GM12878 (cell line): ENCODE measurements around the gene HCFC1R1. TPM values are rescaled to one million over a fixed set of nuclear protein-coding genes. Genes with fewer than 3 reads are reported as not detected.

Experiments
- ATAC-seq: fragments of 200-7000 bp; cut with Tn5 transposase; 3 replicates; pipeline ENCODE4 v1.9.1; 2020; ENCODE audit warnings: mild to moderate bottlenecking, moderate library complexity
- BruUV-seq: library from RNA; stranded (reverse); fragments of 400-500 nt; replicated peaks from 2 replicates; lab custom pipeline; 2021; lab: Mats Ljungman, UMichigan
- CTCF ChIA-PET: fragments of 300-600 bp; sonication (Branson Sonifier 250); formaldehyde crosslinking; extraction: SDS; loops from one replicate; lab custom pipeline; 2021; ENCODE audit warnings: inconsistent platforms; lab: Yijun Ruan, JAX
- POLR2A ChIA-PET: fragments of 350-600 bp; formaldehyde crosslinking; extraction: SDS; loops from one replicate; lab custom pipeline; 2021; ENCODE audit warnings: inconsistent platforms; lab: Charles Lee
- RAD21 ChIA-PET: fragments of 300-600 bp; sonication (Branson Sonifier 250); formaldehyde crosslinking; loops from one replicate; lab custom pipeline; 2023; ENCODE audit warnings: antibody characterized with exemption; ENCODE audit not compliant: unreplicated experiment; lab: Charles Lee
- SMC1A ChIA-PET: fragments of 300-600 bp; sonication (Branson Sonifier 250); formaldehyde crosslinking; loops from one replicate; lab custom pipeline; 2023; ENCODE audit not compliant: unreplicated experiment, uncharacterized antibody; lab: Charles Lee
- DNase-seq: peaks from one replicate; pipeline ENCODE4 v3.0.0-alpha.2; 2011; ENCODE audit warnings: low read depth, low spot score
- FAIRE-seq: peaks from 3 replicates; lab custom pipeline; 2011; peaks lifted over from hg19 to GRCh38; lab: Jason Lieb, UNC
- H2AFZ ChIP-seq: 2 replicates; pipeline ENCODE4 v1.6.0; 2011; ENCODE audit warnings: low read depth, low read length, control low read depth; ENCODE audit not compliant: control insufficient read depth
- H3K27ac ChIP-seq: 2 replicates; pipeline ENCODE4 v1.5.1; 2011; ENCODE audit warnings: control low read depth; ENCODE audit not compliant: control insufficient read depth, insufficient read depth
- H3K27me3 ChIP-seq, 2 experiments: replicated peaks in 1 of 2; 2 replicates each; pipeline versions ENCODE4 v1.6.0 to v1.6.1; 2011; ENCODE audit warnings: low read length in 1 of 2; ENCODE audit not compliant: control insufficient read depth in 2 of 2, insufficient read depth in 2 of 2
- H3K36me3 ChIP-seq, 2 experiments: 2 replicates each; pipeline ENCODE4 v1.5.1; 2011; ENCODE audit warnings: low read length in 1 of 2; ENCODE audit not compliant: control insufficient read depth in 2 of 2, insufficient read depth in 2 of 2
- H3K4me1 ChIP-seq: 2 replicates; pipeline ENCODE4 v1.6.1; 2011; ENCODE audit warnings: mild to moderate bottlenecking, low read length, moderate library complexity, mixed read lengths; ENCODE audit not compliant: control insufficient read depth, insufficient read depth
- H3K4me2 ChIP-seq: 2 replicates; pipeline ENCODE4 v1.6.0; 2011; ENCODE audit warnings: control low read depth; ENCODE audit not compliant: control insufficient read depth, insufficient read depth
- H3K4me3 ChIP-seq: fragments of 200-600 bp; sonication (generic); 2 replicates; pipeline ENCODE4 v1.5.1; 2016
- H3K79me2 ChIP-seq: 2 replicates; pipeline ENCODE4 v1.6.0; 2011; ENCODE audit warnings: low read length; ENCODE audit not compliant: control insufficient read depth, insufficient read depth
- H3K9ac ChIP-seq: 2 replicates; pipeline ENCODE4 v1.8.0; 2011; ENCODE audit warnings: low read length, control low read depth, mixed read lengths; ENCODE audit not compliant: control insufficient read depth, insufficient read depth
- H3K9me3 ChIP-seq: replicated peaks from 3 replicates; pipeline ENCODE4 v1.5.1; 2011; ENCODE audit warnings: mild to moderate bottlenecking, low read length; ENCODE audit not compliant: control insufficient read depth, insufficient read depth
- H4K20me1 ChIP-seq: 2 replicates; pipeline ENCODE4 v1.6.0; 2011; ENCODE audit not compliant: control insufficient read depth, insufficient read depth
- ESRRA ChIP-seq: IDR thresholded peaks from 2 replicates; pipeline ENCODE4 v1.6.1; 2012; ENCODE audit warnings: mild to moderate bottlenecking, low read length, improper control_type of control experiment
- KAT2A ChIP-seq: conservative IDR thresholded peaks from 2 replicates; pipeline ENCODE4 v1.6.1; 2011; ENCODE audit warnings: low read depth, low read length; ENCODE audit not compliant: control insufficient read depth
- PAX8 ChIP-seq: fragments of 450-650 bp; IDR thresholded peaks from 2 replicates; pipeline ENCODE4 v1.6.1; 2017; ENCODE audit warnings: mild to moderate bottlenecking, moderate library complexity
- WGBS: methylation state at CpG from one replicate; pipeline ENCODE4 v1.1.6; 2016; ENCODE audit warnings: low lambda C conversion rate; ENCODE audit not compliant: insufficient replicate concordance, insufficient coverage; ENCODE audit errors: missing lambda C conversion rate; 5-methylcytosine and 5-hydroxymethylcytosine counted together
- in situ Hi-C: fragments of 300-500 bp; cut with MboI; formaldehyde crosslinking; loops from 9 replicates; pipeline ENCODE4 v1.14.3; 2018; ENCODE audit warnings: mixed read lengths
- intact Hi-C: fragments of 100-400 bp; cut with micrococcal nuclease; formaldehyde crosslinking; loops from one replicate; pipeline ENCODE4 v1.14.2; 2022; ENCODE audit not compliant: unreplicated experiment
- polyA plus RNA-seq, 11 experiments: library from polyadenylated mRNA; depleted of rRNA in 4 of 11; unstranded in 6 of 11; stranded (reverse) in 5 of 11; fragments of >200 nt; fragmentation: Nextera tagmentation in 4 of 11; fragmentation: Illumina TruSeq in 1 of 11; extraction: Ambion mirVana in 4 of 11; extraction: Trizol in 1 of 11; gene quantifications; 1 replicate in 1 of 11; 2 replicates in 10 of 11; pipeline versions ENCODE4 v1.2.1 to v1.2.3, GENCODE V29; 2011 to 2016; ENCODE audit warnings: inconsistent platforms in 2 of 11, missing spikeins in 2 of 11, low read depth in 1 of 11
- total RNA-seq, 4 experiments: library from RNA; depleted of rRNA in 3 of 4; stranded (reverse); fragments of >200 nt in 3 of 4; fragmentation: Illumina TruSeq in 1 of 4; extraction: Trizol in 1 of 4; gene quantifications; 2 replicates each; pipeline versions ENCODE4 v1.2.1 to v1.2.3, GENCODE V29; 2013 to 2021
- TF ChIP-seq, protein P1 (sequence below): IDR thresholded peaks from 2 replicates; pipeline ENCODE4 v1.6.1; 2011; ENCODE audit warnings: borderline replicate concordance, low read depth, mild to moderate bottlenecking, moderate library complexity, mixed read lengths, low read length; ENCODE audit not compliant: insufficient read depth; ENCODE audit errors: extremely low read length
- TF ChIP-seq, protein P2 (sequence below): fragments of 450-650 bp; IDR thresholded peaks from 2 replicates; pipeline ENCODE4 v1.6.1; 2016; ENCODE audit warnings: mild to moderate bottlenecking

The HCFC1R1 gene
- total and polyA plus RNA-seq, 10 of the 15 experiments (the other 5 are each of a cell fraction or from before 2014, with no cell fraction given) = 2.8 to 42.5 (median 20.4) TPM

DNA sequence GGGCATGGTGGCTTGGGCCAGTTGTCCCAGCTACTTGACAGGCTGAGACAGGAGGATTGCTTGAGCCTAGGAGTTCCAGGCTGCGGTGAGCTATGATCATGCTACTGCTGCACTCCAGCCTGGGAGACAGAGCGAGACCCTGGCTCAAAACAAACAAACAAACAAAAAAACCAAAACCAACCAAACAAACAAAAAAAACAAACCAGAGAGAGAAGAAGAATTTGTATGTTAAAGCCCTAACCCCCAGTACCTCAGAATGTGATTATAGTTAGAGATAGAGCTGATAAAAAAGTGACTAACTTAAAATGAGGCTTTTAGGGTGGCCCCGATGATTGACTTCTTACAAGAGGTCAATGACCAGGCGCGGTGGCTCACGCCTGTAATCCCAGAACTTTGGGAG, 21.0 kb upstream of the HCFC1R1 start (continued):
- TF ChIP-seq, protein P1, sequence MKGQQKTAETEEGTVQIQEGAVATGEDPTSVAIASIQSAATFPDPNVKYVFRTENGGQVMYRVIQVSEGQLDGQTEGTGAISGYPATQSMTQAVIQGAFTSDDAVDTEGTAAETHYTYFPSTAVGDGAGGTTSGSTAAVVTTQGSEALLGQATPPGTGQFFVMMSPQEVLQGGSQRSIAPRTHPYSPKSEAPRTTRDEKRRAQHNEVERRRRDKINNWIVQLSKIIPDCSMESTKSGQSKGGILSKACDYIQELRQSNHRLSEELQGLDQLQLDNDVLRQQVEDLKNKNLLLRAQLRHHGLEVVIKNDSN = no peak
- TF ChIP-seq KAT2A (no peak), ESRRA (no peak)
- TF ChIP-seq, protein P2, sequence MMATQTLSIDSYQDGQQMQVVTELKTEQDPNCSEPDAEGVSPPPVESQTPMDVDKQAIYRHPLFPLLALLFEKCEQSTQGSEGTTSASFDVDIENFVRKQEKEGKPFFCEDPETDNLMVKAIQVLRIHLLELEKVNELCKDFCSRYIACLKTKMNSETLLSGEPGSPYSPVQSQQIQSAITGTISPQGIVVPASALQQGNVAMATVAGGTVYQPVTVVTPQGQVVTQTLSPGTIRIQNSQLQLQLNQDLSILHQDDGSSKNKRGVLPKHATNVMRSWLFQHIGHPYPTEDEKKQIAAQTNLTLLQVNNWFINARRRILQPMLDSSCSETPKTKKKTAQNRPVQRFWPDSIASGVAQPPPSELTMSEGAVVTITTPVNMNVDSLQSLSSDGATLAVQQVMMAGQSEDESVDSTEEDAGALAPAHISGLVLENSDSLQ = no peak

DNA sequence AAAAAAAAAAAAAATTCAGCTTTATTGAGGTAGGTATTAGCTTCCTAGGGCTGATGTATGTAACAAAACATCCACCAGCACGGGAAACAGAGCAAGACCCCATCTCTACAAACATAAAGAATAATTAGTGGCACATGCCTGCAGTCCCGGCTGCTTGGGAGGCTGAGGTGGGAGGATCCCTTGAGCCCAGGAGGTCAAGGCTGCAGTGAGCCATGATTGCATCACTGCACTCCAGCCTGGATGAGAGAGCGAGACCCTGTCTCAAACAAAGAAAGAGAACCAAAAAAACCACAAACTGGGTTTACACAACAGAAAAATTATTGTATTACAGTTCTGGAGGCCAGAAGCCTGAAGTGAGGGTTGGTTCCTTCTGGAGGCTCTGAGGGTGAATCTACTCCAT, 18.6 kb upstream of the HCFC1R1 start:
- intact Hi-C loops (no loop called here), in situ Hi-C loops (no loop called here)
- RAD21 ChIA-PET = interaction anchor here (0.7 to 1.9 kb wide), 3 partner anchors 11 to 39 kb away, joined by 3 to 7 read pairs (median 3); no protein-coding TSS in a partner anchor
- TF ChIP-seq, protein P2 = no peak
- TF ChIP-seq PAX8 = no peak
- ATAC-seq (no peak), FAIRE-seq (no peak), DNase-seq (no peak)
- H3K4me1 ChIP-seq = peaks cover 2% of the 10 kb centered on the region; the same call in 1 of the 2 replicates
- WGBS = 22% methylated on average over 3 of the region's 3 CpGs
- CTCF ChIA-PET = interaction anchor here (1.0 to 9.0 kb wide), 5 partner anchors 8 to 88 kb away, joined by 3 to 76 read pairs (median 3); partner anchors contain the start of genes HCFC1R1 and THOC6
- no peak overlapping the region for H3K27ac ChIP-seq
- H3K27me3 ChIP-seq = peaks cover 0 to 6% of the 10 kb centered on the region in 2 experiments; a peak in 3 of 4 replicates
- H2AFZ ChIP-seq = no peak overlapping the region
- SMC1A ChIA-PET = interaction anchor here (0.7 to 1.1 kb wide), 2 partner anchors 14 to 1724 kb away, joined by 3 to 4 read pairs; partner anchors contain the start of gene ZNF500
- no peak overlapping the region for H3K4me3 ChIP-seq
- POLR2A ChIA-PET = interaction anchor here (0.8 to 1.1 kb wide), 3 partner anchors 11 to 77 kb away, joined by 4 to 9 read pairs (median 5); no protein-coding TSS in a partner anchor
- no peaks in the 10 kb centered on the region for H4K20me1 ChIP-seq
- H3K36me3 ChIP-seq = no peaks in the 10 kb centered on the region
- no peak overlapping the region for H3K4me2 ChIP-seq
- H3K79me2 ChIP-seq = no peaks in the 10 kb centered on the region
- H3K9ac ChIP-seq = no peak overlapping the region
- no TSS peak for BruUV-seq
- H3K9me3 ChIP-seq = no peaks in the 10 kb centered on the region
